ENCODE results near the gene TBC1D14. TPM values are rescaled to one million over a fixed set of nuclear protein-coding genes. Genes with fewer than 3 reads are reported as not detected.
A peak's percentile ranks its signal among the peaks of the same experiment; 100 is the strongest.

TBC1D14 gene
- total RNA-seq, 1 experiment from 2014 or later = 54.0 TPM

DNA sequence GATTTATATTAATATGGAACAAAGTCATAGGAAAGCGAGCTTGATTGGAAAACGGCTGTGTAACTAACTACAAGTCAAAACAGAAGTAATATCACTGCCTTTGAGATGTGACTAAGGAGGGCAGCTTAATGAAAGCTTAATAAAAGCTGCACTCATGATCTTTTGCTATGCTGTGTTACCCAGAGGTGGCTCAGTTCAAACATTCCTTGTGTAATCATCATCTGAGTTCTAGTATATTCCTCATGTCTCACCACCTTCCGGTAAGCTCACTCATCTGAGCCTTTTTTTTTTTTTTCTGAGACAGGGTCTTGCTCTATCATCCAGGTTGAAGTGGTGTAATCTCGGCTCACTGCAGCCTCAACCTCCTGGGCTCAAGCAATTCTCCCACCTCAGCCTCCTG is 153.2 kb downstream of the TBC1D14 start:
- no peak for DNase-seq
- Histone ChIP-seq H3K36me3 (ENCODE audit: control insufficient read depth, insufficient read depth, low read length) (peaks cover 2% of the 10 kb centered on the region), H3K4me1 (0 out of 2 replicates have a peak, but pooled peaks cover 5% of the 10 kb centered on the region), H3K9me3 (no peaks in the 10 kb centered on the region), H3K4me3 (ENCODE audit: low read depth, low read length) (no peak overlapping the region), H3K27me3 (replicated peaks; ENCODE audit: control insufficient read depth, insufficient read depth, low read length) (no peaks in the 10 kb centered on the region)
- Mint-ChIP-seq H3K9me3 (ENCODE audit: unreplicated experiment) (no peaks in the 10 kb centered on the region), H3K4me3 (ENCODE audit: unreplicated experiment) (no peak overlapping the region), H3K27me3 (ENCODE audit: insufficient read depth, unreplicated experiment) (no peaks in the 10 kb centered on the region), H3K4me1 (ENCODE audit: low read depth, unreplicated experiment) (peaks cover 6% of the 10 kb centered on the region), H3K36me3 (ENCODE audit: insufficient read depth, unreplicated experiment) (peaks cover 73% of the 10 kb centered on the region), H3K27ac (ENCODE audit: unreplicated experiment) (no peak overlapping the region)
- POLR2A ChIA-PET = no interaction called here
- TF ChIP-seq, protein P1, sequence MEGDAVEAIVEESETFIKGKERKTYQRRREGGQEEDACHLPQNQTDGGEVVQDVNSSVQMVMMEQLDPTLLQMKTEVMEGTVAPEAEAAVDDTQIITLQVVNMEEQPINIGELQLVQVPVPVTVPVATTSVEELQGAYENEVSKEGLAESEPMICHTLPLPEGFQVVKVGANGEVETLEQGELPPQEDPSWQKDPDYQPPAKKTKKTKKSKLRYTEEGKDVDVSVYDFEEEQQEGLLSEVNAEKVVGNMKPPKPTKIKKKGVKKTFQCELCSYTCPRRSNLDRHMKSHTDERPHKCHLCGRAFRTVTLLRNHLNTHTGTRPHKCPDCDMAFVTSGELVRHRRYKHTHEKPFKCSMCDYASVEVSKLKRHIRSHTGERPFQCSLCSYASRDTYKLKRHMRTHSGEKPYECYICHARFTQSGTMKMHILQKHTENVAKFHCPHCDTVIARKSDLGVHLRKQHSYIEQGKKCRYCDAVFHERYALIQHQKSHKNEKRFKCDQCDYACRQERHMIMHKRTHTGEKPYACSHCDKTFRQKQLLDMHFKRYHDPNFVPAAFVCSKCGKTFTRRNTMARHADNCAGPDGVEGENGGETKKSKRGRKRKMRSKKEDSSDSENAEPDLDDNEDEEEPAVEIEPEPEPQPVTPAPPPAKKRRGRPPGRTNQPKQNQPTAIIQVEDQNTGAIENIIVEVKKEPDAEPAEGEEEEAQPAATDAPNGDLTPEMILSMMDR (IDR thresholded peaks at IDR 0.05; ENCODE audit: insufficient read depth in 1 of 2, low read depth in 1 of 2, low read length in 1 of 2, severe bottlenecking in 1 of 2, unreplicated experiment in 1 of 2) = no peak
- CTCF ChIA-PET = interaction anchor here (0.7 to 0.8 kb wide), 2 partner anchors 20 to 269 kb away, joined by 3 to 5 read pairs; partner anchors contain the start of gene TADA2B
- no TSS peak for BruUV-seq (replicated peaks)
- intact Hi-C loops (cut with micrococcal nuclease; ENCODE audit: unreplicated experiment) = no loop called here

DNA sequence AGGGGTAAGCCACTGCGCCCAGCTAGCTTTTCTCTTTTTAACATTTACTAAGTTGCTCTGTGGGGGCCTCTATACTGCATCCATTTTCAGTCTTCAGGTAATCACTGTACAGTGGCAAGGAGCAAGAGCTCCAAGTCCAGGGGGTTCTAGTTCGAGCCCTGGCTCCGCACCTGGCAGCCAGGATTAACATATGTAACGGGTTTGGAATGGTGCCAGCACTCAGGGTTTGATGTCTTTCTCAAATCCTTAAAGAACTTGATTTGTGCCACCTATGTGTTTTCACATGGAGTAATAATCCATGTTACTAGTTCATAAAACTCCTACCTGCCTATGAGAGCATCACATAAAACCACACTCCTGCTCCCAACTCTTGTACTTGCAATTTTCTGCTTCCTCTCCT is 153.7 kb downstream of the TBC1D14 start:
- peaks cover 73% of the 10 kb centered on the region for H3K36me3 Mint-ChIP-seq (ENCODE audit: insufficient read depth, unreplicated experiment)
- intact Hi-C loops (cut with micrococcal nuclease; ENCODE audit: unreplicated experiment) = no loop called here
- H3K4me1 Mint-ChIP-seq (ENCODE audit: low read depth, unreplicated experiment) = peaks cover 6% of the 10 kb centered on the region
- no peak overlapping the region for H3K4me3 Mint-ChIP-seq (ENCODE audit: unreplicated experiment)
- TF ChIP-seq, protein P1 (IDR thresholded peaks at IDR 0.05; ENCODE audit: insufficient read depth in 1 of 2, low read depth in 1 of 2, low read length in 1 of 2, severe bottlenecking in 1 of 2, unreplicated experiment in 1 of 2) = no peak
- H3K4me1 ChIP-seq = 0 out of 2 replicates have a peak, but pooled peaks cover 5% of the 10 kb centered on the region
- no peak overlapping the region for H3K4me3 ChIP-seq (ENCODE audit: low read depth, low read length)
- no peak for DNase-seq
- no peaks in the 10 kb centered on the region for H3K27me3 ChIP-seq (replicated peaks; ENCODE audit: control insufficient read depth, insufficient read depth, low read length)
- POLR2A ChIA-PET = no interaction called here
- no peaks in the 10 kb centered on the region for H3K9me3 Mint-ChIP-seq (ENCODE audit: unreplicated experiment)
- H3K27ac Mint-ChIP-seq (ENCODE audit: unreplicated experiment) = no peak overlapping the region
- no peaks in the 10 kb centered on the region for H3K27me3 Mint-ChIP-seq (ENCODE audit: insufficient read depth, unreplicated experiment)
- H3K36me3 ChIP-seq (ENCODE audit: control insufficient read depth, insufficient read depth, low read length) = peaks cover 2% of the 10 kb centered on the region
- no TSS peak for BruUV-seq (replicated peaks)
- no peaks in the 10 kb centered on the region for H3K9me3 ChIP-seq
- CTCF ChIA-PET = interaction anchor here (0.8 kb wide), 1 partner anchor 20 kb away, joined by 5 read pairs; the partner anchor contains the start of gene TADA2B

DNA sequence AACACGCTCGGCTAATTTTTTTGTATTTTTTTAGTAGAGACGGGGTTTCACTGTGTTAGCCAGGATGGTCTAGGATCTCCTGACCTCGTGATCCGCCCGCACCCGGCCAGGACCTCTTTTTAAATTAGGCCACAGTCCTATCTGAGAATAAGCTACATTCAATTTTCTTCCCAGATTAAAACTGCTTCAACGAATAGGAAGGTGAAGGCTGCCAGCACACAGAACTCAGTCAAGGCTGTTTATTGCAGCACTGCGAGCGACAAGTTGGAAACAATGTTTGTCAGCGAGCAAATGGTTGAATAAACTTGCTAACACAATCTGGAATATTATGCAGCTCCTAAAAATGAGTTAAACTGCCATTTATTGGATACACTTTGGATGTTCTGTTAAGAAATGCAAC is 156.4 kb downstream of the TBC1D14 start:
- POLR2A ChIA-PET = interaction anchor here (0.7 to 2.6 kb wide), 2 partner anchors 12 to 22 kb away, joined by 5 to 27 read pairs; partner anchors contain the start of gene TADA2B
- peak overlapping the region; percentile 90 for H3K4me3 Mint-ChIP-seq (ENCODE audit: unreplicated experiment)

More for the DNA sequence above, 156.4 kb downstream of the TBC1D14 start:
- TF ChIP-seq, protein P1 (IDR thresholded peaks at IDR 0.05; ENCODE audit: insufficient read depth in 1 of 2, low read depth in 1 of 2, low read length in 1 of 2, severe bottlenecking in 1 of 2, unreplicated experiment in 1 of 2) = no peak
- Mint-ChIP-seq H3K27ac (ENCODE audit: unreplicated experiment) (no peak overlapping the region), H3K9me3 (ENCODE audit: unreplicated experiment) (no peaks in the 10 kb centered on the region), H3K27me3 (ENCODE audit: insufficient read depth, unreplicated experiment) (no peaks in the 10 kb centered on the region), H3K36me3 (ENCODE audit: insufficient read depth, unreplicated experiment) (peaks cover 59% of the 10 kb centered on the region), H3K4me1 (ENCODE audit: low read depth, unreplicated experiment) (peaks cover 11% of the 10 kb centered on the region)
- H3K27me3 ChIP-seq (replicated peaks; ENCODE audit: control insufficient read depth, insufficient read depth, low read length) = no peaks in the 10 kb centered on the region
- peaks cover 9% of the 10 kb centered on the region; the same call in 1 of the 2 replicates for H3K4me1 ChIP-seq
- H3K4me3 ChIP-seq (ENCODE audit: low read depth, low read length) = no peak overlapping the region
- intact Hi-C loops (cut with micrococcal nuclease; ENCODE audit: unreplicated experiment) = no loop called here
- BruUV-seq (replicated peaks) = no TSS peak
- CTCF ChIA-PET = no interaction called here
- peaks cover 2% of the 10 kb centered on the region for H3K36me3 ChIP-seq (ENCODE audit: control insufficient read depth, insufficient read depth, low read length)
- no peaks in the 10 kb centered on the region for H3K9me3 ChIP-seq
- no peak for DNase-seq
